Measurements from ENCODE around the gene KHK.

- TF ChIP-seq CTCF (IDR thresholded peaks at IDR 0.05) (no peak), EZH2 (IDR thresholded peaks at IDR 0.05) (no peak)
These were observed 52.7 kb downstream of the KHK start, which contains the start of gene PRR30 for GRCh38 chr2:27139310-27139709.
